Neural progenitor cell (in vitro differentiated cells): ENCODE results near the gene TBC1D4. TPM values are rescaled to one million over a fixed set of nuclear protein-coding genes. Genes with fewer than 3 reads are reported as not detected.

Source experiments
- DNase-seq: peaks from one replicate; pipeline ENCODE4 v3.0.0-alpha.2; 2016; ENCODE audit warnings: low spot score
- H2AFZ ChIP-seq: fragments of 200-600 bp; sonication (generic); replicated peaks from 2 replicates; pipeline ENCODE4 v1.6.1; 2016; ENCODE audit warnings: antibody characterized with exemption
- H3F3A ChIP-seq: fragments of 200-600 bp; sonication (generic); 2 replicates; pipeline ENCODE4 v1.6.1; 2016; ENCODE audit warnings: antibody characterized with exemption, low read depth
- H3K27ac ChIP-seq: fragments of 200-600 bp; sonication (generic); 2 replicates; pipeline ENCODE4 v1.5.1; 2016; ENCODE audit warnings: mild to moderate bottlenecking
- H3K27me3 ChIP-seq: fragments of 200-600 bp; sonication (generic); 2 replicates; pipeline ENCODE4 v1.6.1; 2016; ENCODE audit warnings: mild to moderate bottlenecking, moderate library complexity
- H3K36me3 ChIP-seq: fragments of 200-600 bp; sonication (generic); 2 replicates; pipeline ENCODE4 v1.5.1; 2016
- H3K4me1 ChIP-seq: fragments of 200-600 bp; sonication (generic); 2 replicates; pipeline ENCODE4 v1.6.1; 2016; ENCODE audit warnings: mixed run types
- H3K4me2 ChIP-seq: fragments of 200-600 bp; sonication (generic); 2 replicates; pipeline ENCODE4 v1.6.1; 2016
- H3K4me3 ChIP-seq: fragments of 200-600 bp; sonication (generic); 2 replicates; pipeline ENCODE4 v1.5.1; 2016
- H3K79me2 ChIP-seq: fragments of 200-600 bp; sonication (generic); 2 replicates; pipeline ENCODE4 v1.6.1; 2016; ENCODE audit warnings: low read depth
- H3K9ac ChIP-seq: fragments of 200-600 bp; sonication (generic); 2 replicates; pipeline ENCODE4 v1.6.1; 2016
- H3K9me3 ChIP-seq: fragments of 200-600 bp; sonication (generic); 2 replicates; pipeline ENCODE4 v1.5.1; 2016; ENCODE audit warnings: low read depth
- H4K20me1 ChIP-seq: fragments of 200-600 bp; sonication (generic); 2 replicates; pipeline ENCODE4 v1.6.1; 2016; ENCODE audit warnings: low read depth
- H3K27ac Mint-ChIP-seq: 3 replicates; pipeline ENCODE4 v1.8.0; 2021; ENCODE audit warnings: mixed read lengths
- H3K27me3 Mint-ChIP-seq: 2 replicates; pipeline ENCODE4 v1.8.0; 2022; ENCODE audit warnings: low read depth, mild to moderate bottlenecking, inconsistent platforms, moderate library complexity, mixed read lengths; ENCODE audit not compliant: insufficient read depth
- H3K36me3 Mint-ChIP-seq: 3 replicates; pipeline ENCODE4 v1.8.0; 2021; ENCODE audit warnings: mixed read lengths
- H3K4me1 Mint-ChIP-seq: 3 replicates; pipeline ENCODE4 v1.8.0; 2021; ENCODE audit warnings: mixed read lengths
- H3K4me3 Mint-ChIP-seq: 3 replicates; pipeline ENCODE4 v1.8.0; 2021; ENCODE audit warnings: mild to moderate bottlenecking, moderate library complexity, mixed read lengths
- H3K9me3 Mint-ChIP-seq: 3 replicates; pipeline ENCODE4 v1.8.0; 2020; ENCODE audit warnings: mixed read lengths
- EZH2 ChIP-seq: fragments of 200-600 bp; sonication (generic); IDR thresholded peaks from 2 replicates; pipeline ENCODE4 v1.6.1; 2017; ENCODE audit warnings: antibody characterized with exemption, mild to moderate bottlenecking, moderate library complexity
- EZH2phosphoT487 ChIP-seq: fragments of 200-600 bp; sonication (generic); IDR thresholded peaks from 2 replicates; pipeline ENCODE4 v1.6.1; 2017; ENCODE audit warnings: antibody characterized with exemption
- total RNA-seq: library from RNA; depleted of rRNA; stranded (reverse); fragments of >200 nt; gene quantifications from 2 replicates; pipeline ENCODE4 v1.2.3, GENCODE V29; 2015; ENCODE audit warnings: low replicate concordance
- TF ChIP-seq, protein P1 (sequence below): fragments of 200-600 bp; sonication (generic); IDR thresholded peaks from 2 replicates; pipeline ENCODE4 v1.5.1; 2017; ENCODE audit warnings: antibody characterized with exemption, mild to moderate bottlenecking

Gene TBC1D4
- total RNA-seq, 1 donor from 2014 or later, result 14.3 TPM

DNA sequence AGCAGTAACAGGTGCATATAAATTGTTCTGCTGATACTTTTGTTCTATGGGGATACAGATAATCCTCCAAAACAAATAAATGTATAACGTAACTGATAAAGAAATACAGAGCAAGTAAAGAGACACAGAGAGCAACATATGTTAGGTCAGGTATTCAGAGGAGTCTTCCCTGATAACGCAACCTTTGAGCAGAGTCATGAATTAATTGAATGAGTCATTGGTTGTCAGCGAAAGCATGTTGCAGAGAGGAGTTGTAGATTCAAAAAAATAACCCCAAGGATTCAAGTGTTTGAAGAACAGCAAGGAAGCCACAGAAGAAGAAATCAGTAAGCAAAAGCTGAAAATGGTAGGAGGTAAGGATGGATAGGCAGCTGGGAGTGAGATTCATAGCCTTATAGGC lies 245.2 kb downstream of the TBC1D4 start:
- H3K79me2 ChIP-seq, result no peaks in the 10 kb centered on the region
- no peak for DNase-seq
- no peak overlapping the region for H3K4me2 ChIP-seq
- H3K4me1 ChIP-seq, result no peaks in the 10 kb centered on the region
- H3K4me1 Mint-ChIP-seq, result no peaks in the 10 kb centered on the region
- H2AFZ ChIP-seq, result no peak overlapping the region
- H3K9me3 Mint-ChIP-seq, result peaks cover 9% of the 10 kb centered on the region
- H3K27me3 ChIP-seq, result no peaks in the 10 kb centered on the region
- H3K27ac ChIP-seq, result no peak overlapping the region
- peaks cover 2% of the 10 kb centered on the region for H3K27me3 Mint-ChIP-seq
- no peaks in the 10 kb centered on the region for H4K20me1 ChIP-seq
- H3K9me3 ChIP-seq, result no peaks in the 10 kb centered on the region
- H3F3A ChIP-seq, result no peaks in the 10 kb centered on the region
- no peak overlapping the region for H3K4me3 ChIP-seq
- no peak overlapping the region for H3K27ac Mint-ChIP-seq
- no peak overlapping the region for H3K4me3 Mint-ChIP-seq
- no peaks in the 10 kb centered on the region for H3K36me3 Mint-ChIP-seq
- H3K36me3 ChIP-seq, result no peaks in the 10 kb centered on the region
- TF ChIP-seq EZH2 (no peak), EZH2phosphoT487 (no peak)
- TF ChIP-seq, protein P1, sequence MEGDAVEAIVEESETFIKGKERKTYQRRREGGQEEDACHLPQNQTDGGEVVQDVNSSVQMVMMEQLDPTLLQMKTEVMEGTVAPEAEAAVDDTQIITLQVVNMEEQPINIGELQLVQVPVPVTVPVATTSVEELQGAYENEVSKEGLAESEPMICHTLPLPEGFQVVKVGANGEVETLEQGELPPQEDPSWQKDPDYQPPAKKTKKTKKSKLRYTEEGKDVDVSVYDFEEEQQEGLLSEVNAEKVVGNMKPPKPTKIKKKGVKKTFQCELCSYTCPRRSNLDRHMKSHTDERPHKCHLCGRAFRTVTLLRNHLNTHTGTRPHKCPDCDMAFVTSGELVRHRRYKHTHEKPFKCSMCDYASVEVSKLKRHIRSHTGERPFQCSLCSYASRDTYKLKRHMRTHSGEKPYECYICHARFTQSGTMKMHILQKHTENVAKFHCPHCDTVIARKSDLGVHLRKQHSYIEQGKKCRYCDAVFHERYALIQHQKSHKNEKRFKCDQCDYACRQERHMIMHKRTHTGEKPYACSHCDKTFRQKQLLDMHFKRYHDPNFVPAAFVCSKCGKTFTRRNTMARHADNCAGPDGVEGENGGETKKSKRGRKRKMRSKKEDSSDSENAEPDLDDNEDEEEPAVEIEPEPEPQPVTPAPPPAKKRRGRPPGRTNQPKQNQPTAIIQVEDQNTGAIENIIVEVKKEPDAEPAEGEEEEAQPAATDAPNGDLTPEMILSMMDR, result no peak
- no peak overlapping the region for H3K9ac ChIP-seq

Other genes starting within 250 kb of the TBC1D4 start
- 77.5 and 123 TPM in 2 replicates for gene COMMD6, start 55.7 kb upstream of the TBC1D4 start, total RNA-seq
- gene UCHL3, start 67.6 kb upstream of the TBC1D4 start, total RNA-seq, result 24.2 and 44.6 TPM in 2 replicates
- 3.8 and 6.8 TPM in 2 replicates for gene LMO7, start 154.2 kb upstream of the TBC1D4 start, total RNA-seq